GM18505 (cell line): ENCODE results near the gene FNDC11.

Experiments
- ATAC-seq: cut with Tn5 transposase; IDR thresholded peaks from one replicate; pipeline ENCODE4 v1.9.1; 2021; ENCODE audit not compliant: unreplicated experiment
- POLR2A ChIP-seq: IDR thresholded peaks from 4 replicates; pipeline ENCODE4 v1.6.1; 2011; ENCODE audit warnings: borderline replicate concordance; ENCODE audit not compliant: insufficient read depth, insufficient read length; ENCODE audit errors: extremely low read depth

FNDC11 gene

DNA sequence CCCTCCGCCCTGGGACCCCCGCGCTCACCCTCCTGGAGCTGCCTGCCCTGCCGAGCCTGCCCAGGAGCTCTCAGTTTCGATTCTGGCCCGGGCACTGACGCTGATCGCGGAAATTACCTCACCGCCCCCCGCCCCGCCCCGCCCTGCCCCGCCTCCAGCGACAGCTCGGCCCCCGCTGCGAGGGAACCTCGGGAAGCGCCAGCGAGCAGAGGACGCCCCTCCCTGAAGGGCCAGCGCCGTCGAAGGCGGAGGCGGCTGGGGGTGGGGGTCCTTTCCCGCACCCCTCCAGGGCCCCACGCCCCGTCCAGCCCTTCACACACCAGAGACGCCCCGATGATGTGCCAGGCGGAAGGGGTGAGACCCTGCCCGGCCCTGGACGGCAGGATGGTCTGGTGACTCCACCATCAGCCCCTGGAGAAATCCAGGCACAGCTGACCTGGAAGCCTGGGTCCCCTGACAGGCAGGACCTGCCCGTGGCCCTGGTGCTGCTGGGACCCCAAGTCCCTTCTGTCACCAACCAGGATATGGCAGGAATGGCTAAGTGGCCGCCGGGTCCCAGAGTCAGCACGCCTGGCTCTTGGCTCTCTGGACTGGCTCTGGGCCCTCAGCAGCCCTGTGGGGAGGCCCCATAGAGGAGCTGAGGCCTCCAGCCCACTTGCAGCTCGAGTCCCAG lies 20.3 kb downstream of the FNDC11 start, which contains the start of gene HELZ2:
HELZ2 (minus strand) TSS at position 84 of the 673 bp plus-strand sequence. CDS start 1,854 bp downstream, outside the sequence.
- peak; percentile 46 for TF ChIP-seq POLR2A
- no peak for ATAC-seq

DNA sequence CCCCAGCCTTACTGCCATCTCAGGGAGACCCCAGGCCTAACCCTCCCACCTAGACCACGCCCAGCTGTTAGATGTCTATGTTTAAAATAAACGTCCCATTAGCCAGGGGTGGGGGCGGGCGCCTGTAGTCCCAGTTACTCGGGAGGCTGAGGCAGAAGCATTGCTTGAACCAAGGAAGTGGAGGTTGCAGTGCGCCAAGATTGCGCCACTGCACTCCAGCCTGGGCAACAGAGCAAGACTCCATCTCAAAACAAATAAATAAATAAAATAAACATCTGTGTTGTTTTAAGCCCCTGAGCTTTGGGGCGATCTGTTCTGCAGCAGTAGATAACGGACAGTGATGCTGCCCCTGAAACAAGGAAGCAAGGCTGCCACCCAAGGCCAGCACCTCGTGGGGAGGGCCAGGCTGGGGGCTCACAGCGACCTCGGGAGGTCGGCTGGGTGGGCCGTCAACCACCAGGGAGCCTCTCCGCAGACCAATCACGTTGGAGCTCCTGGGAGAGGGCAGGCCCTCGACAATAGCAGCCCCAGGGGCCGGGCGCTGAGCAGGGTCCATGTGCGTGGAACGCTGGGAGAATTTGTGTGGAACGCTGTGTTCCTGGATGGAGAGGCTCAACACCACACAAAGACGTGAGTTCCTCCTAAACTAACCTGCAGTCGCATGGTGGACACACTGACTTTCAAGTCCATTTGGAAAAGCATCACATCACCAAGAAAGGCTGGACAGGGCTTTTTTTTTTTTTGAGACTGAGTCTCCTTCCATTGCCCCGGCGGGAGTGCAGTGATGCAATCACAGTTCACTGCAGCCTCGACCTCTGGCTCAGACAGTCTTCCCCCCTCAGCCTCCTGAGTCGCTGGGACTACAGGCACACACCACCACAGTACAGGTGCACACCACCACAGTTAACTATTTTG lies 21.1 kb downstream of the FNDC11 start:
- ATAC-seq, result no peak
- TF ChIP-seq POLR2A, result no peak

DNA sequence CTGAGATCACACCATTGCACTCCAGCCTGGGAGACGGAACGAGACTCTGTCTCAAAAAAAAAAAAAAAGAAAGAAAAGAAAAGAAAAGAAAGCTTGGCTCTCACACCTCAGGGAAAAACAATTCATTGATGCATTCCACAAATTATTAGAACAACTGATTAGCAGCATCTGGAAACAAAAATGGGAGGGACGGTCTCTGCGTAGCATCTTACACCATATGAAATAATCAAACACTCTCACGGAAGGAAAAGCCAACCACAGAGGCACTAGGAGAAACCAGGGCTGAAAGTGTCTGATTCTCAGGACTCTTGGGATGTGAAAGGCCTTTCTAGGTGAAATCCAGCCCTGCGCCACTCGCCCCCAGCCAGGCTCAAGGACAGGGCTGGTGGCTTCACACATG lies 22.4 kb downstream of the FNDC11 start:
- no peak for ATAC-seq
- TF ChIP-seq POLR2A, result no peak

DNA sequence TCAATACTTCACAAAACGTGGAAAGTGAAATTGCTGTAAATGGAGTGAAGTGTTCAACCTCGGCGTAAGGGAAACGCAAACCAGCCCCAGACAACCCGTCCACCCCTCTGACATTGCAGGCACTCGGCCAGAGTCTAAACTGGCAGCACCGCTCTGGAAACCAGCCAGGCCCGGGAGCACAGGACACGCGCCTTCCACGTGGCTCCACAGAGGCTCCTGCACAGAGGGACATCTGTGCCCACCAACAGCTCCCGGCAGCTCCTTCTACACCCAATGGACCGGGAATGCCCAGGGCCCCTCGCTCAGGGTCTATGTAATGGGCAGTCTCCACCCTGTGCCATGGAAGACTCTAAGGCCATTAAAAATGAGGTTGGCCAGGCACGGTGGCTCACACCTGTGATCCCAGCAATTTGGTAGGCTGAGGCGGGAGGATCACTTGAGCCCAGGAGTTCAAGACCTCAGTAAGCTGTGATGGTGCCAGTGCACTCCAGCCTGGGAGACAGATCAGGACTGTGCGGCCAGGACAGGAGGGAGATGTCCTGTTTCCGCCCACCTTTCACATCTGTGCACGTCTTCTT lies 23.4 kb downstream of the FNDC11 start:
- no peak for ATAC-seq
- TF ChIP-seq POLR2A, result no peak

DNA sequence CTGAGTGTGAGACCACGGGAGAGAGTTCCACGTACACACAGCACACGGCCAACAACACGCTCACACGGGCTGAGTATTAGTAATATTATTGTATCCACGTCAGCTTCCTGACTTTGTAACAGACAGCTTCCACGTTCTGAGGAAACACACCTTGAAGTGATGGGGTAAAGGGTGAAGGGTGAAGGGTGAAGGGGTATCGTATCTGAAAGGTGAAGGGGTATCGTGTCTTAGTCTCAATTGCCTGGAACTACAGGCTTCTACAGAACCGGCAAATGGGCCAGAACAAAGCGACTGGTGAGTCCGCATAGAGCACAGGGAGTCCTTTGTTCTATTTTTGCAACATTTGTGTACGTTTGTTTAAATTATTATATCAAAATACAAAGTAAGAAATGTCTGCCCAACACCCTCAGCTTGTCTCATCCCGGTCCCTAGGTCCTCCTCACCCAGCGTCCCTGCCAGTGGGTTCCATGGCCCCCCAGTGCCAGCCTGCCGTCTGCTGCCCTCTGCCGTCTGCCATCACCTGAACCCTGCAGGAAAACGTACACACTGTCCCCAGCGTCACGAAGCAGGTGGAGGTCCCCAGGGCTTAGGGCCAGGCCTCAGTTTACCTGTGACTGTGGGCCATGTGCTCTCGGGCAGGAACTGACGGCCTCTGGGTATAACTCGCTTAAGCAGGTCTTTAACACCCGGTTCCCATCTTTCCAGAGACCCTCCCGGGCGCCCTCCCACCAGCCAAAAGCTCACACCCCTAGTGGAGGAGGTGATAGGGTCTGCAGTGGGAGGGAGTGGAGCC lies 24.5 kb downstream of the FNDC11 start:
- no peak for TF ChIP-seq POLR2A
- no peak for ATAC-seq

DNA sequence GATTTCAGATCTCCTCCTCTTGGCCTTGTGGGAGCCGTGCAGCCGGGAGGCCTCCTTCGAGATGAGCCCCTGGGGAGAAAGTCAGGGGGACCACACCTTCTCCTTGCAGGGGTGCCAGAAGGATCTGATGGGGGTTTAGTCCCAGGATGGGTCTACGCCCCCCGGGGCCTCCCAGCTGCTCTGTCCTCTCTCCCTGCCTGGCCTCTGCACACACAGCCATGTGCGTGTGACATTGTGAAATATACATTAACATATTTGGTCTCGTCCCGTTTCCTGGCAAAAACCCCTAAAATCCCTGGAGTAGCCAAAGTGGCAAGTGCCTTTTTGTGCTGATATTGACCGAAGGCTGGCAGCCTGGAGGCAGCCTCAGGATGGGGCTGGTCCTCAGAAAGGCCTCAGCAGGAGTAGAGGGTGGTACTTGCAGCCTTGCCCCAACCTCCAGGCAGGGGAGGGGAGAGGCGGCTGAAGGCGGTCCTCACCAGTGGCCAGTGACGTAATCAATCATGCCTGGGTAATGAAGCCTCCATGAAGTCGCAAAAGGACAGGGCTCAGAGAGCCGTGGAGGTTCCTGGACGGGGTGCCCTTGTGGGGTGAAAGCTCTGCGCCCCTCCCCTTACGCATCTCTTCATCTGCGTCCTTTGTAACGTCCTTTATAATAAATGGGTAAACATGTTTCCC lies 25.2 kb downstream of the FNDC11 start:
- no peak for TF ChIP-seq POLR2A
- ATAC-seq, result no peak

DNA sequence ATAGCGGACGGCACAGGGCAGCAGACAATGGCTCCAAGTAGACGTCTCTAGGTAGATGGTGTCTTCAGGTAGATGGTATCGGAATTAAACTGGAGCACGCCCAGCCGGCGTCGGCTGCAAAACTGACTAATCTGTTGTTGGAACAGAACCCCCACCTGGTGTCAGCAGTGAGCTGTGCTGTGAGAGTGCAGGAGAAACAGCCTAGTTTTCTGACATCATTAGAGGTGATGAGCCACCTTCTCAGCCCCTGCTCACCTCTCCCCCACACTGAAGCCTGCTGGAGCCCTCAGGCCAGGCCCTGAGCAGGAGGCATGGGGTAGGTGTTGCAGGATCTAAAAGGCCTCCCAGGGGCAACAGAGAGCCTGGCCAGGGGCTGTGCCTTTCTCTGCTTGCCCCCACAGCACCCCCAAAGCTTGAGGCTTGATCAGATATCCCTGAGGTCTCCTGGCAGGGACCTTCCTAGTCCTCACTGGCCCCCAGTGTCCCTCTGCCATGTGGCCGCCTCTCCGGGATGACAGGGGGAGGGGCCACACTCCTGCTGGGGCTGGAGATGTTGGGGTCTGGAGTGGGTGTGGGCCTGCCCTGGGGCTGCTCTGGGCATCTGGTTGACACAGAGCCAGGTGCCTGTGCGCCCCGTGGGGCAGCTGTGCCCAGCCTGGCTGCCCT lies 27.0 kb downstream of the FNDC11 start:
- no peak for TF ChIP-seq POLR2A
- no peak for ATAC-seq

DNA sequence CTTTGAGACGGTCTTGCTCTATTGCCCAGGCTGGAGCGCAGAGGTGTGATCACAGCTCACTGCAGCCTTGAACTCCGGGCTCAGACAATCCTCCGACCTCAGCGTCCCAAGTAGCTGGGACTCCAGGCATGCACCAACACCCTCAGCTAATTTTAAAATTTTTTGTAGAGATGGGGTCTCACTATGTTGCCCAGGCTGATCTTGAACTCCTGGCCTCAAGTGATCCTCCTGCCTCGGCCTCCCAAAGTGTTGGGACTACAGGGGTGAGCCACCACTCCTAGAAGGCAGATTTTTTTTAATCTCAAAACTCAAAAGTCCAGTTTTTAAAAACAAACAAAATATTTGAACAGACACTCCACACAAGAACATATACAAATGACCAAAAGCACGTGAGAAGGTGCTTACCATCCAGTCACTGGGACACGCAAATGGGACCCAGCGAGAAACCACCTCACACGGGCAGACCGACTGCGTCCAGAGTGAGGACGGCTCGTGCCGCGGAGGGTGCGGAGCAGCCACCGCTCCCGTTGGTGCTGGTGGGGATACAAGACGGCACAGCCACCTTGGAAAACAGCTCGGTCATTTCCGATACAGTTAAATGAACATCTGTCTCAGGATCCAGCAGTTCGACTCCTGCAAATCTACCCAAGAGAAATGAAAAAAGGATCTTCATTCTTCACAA lies 28.6 kb downstream of the FNDC11 start:
- no peak for TF ChIP-seq POLR2A
- ATAC-seq, result no peak

DNA sequence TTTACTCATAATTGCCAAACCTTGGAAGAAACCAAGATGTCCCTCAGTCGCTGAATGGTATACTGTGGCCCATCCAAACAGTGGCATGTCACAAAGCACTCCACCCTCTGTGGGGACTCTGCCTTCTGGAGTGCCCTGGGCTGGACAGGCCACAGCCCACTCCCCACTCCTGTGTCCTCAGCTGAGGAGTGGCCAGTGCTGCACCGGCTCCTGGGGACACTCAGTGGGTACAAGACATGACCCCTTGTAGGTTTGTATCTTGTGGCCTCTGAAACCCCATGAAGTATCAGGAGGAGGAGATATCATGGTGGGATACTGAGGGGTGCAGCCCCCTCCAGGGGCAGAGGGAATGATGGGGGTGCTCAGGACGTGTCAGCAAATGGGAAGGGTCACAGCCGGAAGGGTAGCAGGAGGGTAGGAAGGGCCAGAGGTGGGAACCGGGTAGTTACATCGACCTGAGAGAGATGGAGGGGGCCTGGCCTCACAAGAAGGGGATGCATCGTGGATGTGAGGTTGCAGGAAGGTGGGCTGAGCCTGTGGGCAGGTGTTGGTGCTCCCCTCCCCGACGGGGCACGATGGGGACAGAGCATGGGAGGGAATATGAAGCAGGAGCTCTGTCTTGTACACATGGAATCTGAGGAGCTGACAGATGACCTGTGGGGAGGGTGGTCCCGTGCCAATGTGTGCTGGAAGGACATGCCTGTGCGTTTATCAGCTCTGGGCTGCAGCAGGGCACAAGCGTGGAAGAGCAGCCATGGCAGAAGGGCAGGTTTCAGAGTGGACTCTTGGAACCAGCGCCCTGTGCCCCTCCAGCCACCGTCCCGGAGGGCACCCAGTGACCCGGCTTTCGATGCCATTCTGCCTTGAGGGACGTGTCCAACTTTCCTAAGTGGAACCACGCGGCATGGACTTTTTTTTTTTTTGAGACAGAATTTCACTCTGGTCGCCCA lies 31.9 kb downstream of the FNDC11 start:
- no peak for ATAC-seq
- no peak for TF ChIP-seq POLR2A

DNA sequence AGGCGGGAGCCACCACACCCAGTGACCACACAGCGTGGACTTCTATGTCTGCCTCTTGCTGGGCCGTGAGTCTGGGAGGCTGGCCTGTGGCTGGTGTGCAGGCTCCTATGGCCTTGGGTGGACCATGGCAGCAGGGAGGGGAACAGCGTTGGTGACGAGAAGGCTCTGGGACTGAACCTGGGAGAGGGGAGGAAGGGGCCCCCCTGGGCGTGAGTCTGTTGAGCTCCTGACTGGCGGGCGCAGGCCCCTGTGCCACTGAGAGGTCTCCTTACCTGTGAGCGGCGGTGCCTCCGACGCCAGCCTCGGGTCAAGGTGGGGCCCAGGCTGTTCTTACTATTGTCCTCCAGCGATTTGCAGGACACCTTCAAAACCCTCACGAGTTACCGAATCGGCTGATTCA lies 32.8 kb downstream of the FNDC11 start:
- TF ChIP-seq POLR2A, result no peak
- ATAC-seq, result no peak
